Measurements from ENCODE around the gene TNP2. TPM values are rescaled to one million over a fixed set of nuclear protein-coding genes. Genes with fewer than 3 reads are reported as not detected.

The TNP2 gene
- polyA plus RNA-seq, result not detected

GRCh38 chr16:11268921-11269375 lies at the start of gene TNP2:
Gene TNP2 (minus strand): TSS chr16:11269325. CDS start chr16:11269262, 63 bp downstream.
- H3K4me3 ChIP-seq (ENCODE audit: low read depth in 1 of 2, low read length in 2 of 2), result no peak within 1 kb of the TSS
- 94 to 98% methylated on average over 11 of the region's 11 CpGs for WGBS, 2 donors

DNA sequence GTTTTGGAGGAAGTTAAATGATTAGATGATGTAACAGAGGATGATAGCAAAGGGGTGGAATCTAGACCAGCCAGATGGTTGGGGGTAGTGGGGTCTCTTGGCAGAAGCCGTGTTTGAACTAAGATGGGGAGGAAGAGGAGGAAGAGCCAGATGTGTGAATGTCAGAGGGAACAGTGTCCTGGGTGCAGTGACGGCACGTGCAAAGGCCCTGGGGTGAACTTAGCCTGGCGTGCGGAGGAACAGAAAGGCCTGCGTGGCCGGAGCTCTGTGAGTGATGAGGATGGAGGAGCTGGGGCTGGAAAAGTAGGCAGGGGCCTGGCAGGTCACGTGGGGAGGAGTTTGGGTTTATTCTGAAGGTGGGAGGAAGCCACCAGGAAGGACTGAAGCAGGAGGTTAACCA lies 49.7 kb upstream of the TNP2 start:
- Histone ChIP-seq H3K27ac (ENCODE audit: low read depth in 2 of 2, low read length in 1 of 2) (no peak overlapping the region), H3K4me3 (ENCODE audit: low read depth in 1 of 2, low read length in 2 of 2) (no peak overlapping the region), H3K4me1 (ENCODE audit: control insufficient read depth in 2 of 2, insufficient read depth in 2 of 2, low read length in 1 of 2) (no peaks in the 10 kb centered on the region), H3K27me3 (ENCODE audit: control insufficient read depth in 1 of 2, insufficient read depth in 2 of 2, low read length in 2 of 2) (no peaks in the 10 kb centered on the region), H3K9me3 (ENCODE audit: control insufficient read depth in 2 of 2, insufficient read depth in 1 of 2, low read depth in 1 of 2, low read length in 1 of 2) (no peaks in the 10 kb centered on the region), H3K36me3 (ENCODE audit: control insufficient read depth in 2 of 2, insufficient read depth in 2 of 2, low read length in 1 of 2) (no peaks in the 10 kb centered on the region)
- WGBS, 2 donors, result 85 to 89% methylated on average over 8 of the region's 8 CpGs

More at GRCh38 chr16:11268921-11269375, at the start of gene TNP2:
- Histone ChIP-seq H3K36me3 (ENCODE audit: control insufficient read depth in 2 of 2, insufficient read depth in 2 of 2, low read length in 1 of 2) (no peaks in the 10 kb centered on the region), H3K9me3 (ENCODE audit: control insufficient read depth in 2 of 2, insufficient read depth in 1 of 2, low read depth in 1 of 2, low read length in 1 of 2) (no peaks in the 10 kb centered on the region), H3K4me1 (ENCODE audit: control insufficient read depth in 2 of 2, insufficient read depth in 2 of 2, low read length in 1 of 2) (peaks cover 0 to 5% of the 10 kb centered on the region in 2 donors), H3K27me3 (ENCODE audit: control insufficient read depth in 1 of 2, insufficient read depth in 2 of 2, low read length in 2 of 2) (no peaks in the 10 kb centered on the region), H3K27ac (ENCODE audit: low read depth in 2 of 2, low read length in 1 of 2) (no peak within 1 kb of the TSS)

- 87 to 88% methylated on average over 23 of the region's 23 CpGs for WGBS, 2 donors
Observed at GRCh38 chr16:11316331-11317015, 47.3 kb upstream of the TNP2 start.

DNA sequence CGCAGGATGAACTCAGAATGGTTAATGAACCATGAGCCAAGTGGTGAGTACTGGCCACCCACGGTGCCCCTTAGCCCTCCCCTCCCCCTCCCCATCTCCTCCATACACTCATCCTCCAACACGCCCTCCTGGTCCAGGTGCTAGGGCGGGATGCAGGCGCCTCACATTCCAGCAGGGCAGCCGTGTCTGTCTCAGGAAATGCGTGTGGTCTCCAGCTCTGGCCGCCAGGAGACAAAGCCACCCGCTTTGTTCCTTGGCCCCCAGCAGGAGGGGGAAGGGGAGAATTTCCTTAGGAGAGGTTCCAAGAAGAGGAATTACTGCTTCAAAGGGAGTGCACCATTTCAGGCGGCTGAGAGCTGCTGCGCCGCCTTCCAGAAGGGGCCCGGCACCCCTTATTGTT lies 46.4 kb upstream of the TNP2 start:
- H3K27ac ChIP-seq (ENCODE audit: low read depth in 2 of 2, low read length in 1 of 2), result no peak overlapping the region
- no peaks in the 10 kb centered on the region for H3K9me3 ChIP-seq (ENCODE audit: control insufficient read depth in 2 of 2, insufficient read depth in 1 of 2, low read depth in 1 of 2, low read length in 1 of 2)
- no peak overlapping the region for H3K4me3 ChIP-seq (ENCODE audit: low read depth in 1 of 2, low read length in 2 of 2)
- 54 to 61% methylated on average over 13 of the region's 13 CpGs for WGBS, 2 donors
- H3K36me3 ChIP-seq (ENCODE audit: control insufficient read depth in 2 of 2, insufficient read depth in 2 of 2, low read length in 1 of 2), result no peaks in the 10 kb centered on the region
- H3K27me3 ChIP-seq (ENCODE audit: control insufficient read depth in 1 of 2, insufficient read depth in 2 of 2, low read length in 2 of 2), result no peaks in the 10 kb centered on the region
- H3K4me1 ChIP-seq (ENCODE audit: control insufficient read depth in 2 of 2, insufficient read depth in 2 of 2, low read length in 1 of 2), result peaks cover 0 to 5% of the 10 kb centered on the region in 2 donors

More at GRCh38 chr16:11316331-11317015, 47.3 kb upstream of the TNP2 start:
- no peak overlapping the region for H3K4me3 ChIP-seq (ENCODE audit: low read depth in 1 of 2, low read length in 2 of 2)
- no peaks in the 10 kb centered on the region for H3K27me3 ChIP-seq (ENCODE audit: control insufficient read depth in 1 of 2, insufficient read depth in 2 of 2, low read length in 2 of 2)
- peaks cover 0 to 5% of the 10 kb centered on the region in 2 donors for H3K4me1 ChIP-seq (ENCODE audit: control insufficient read depth in 2 of 2, insufficient read depth in 2 of 2, low read length in 1 of 2)
- no peaks in the 10 kb centered on the region for H3K9me3 ChIP-seq (ENCODE audit: control insufficient read depth in 2 of 2, insufficient read depth in 1 of 2, low read depth in 1 of 2, low read length in 1 of 2)
- H3K36me3 ChIP-seq (ENCODE audit: control insufficient read depth in 2 of 2, insufficient read depth in 2 of 2, low read length in 1 of 2), result no peaks in the 10 kb centered on the region
- no peak overlapping the region for H3K27ac ChIP-seq (ENCODE audit: low read depth in 2 of 2, low read length in 1 of 2)

DNA sequence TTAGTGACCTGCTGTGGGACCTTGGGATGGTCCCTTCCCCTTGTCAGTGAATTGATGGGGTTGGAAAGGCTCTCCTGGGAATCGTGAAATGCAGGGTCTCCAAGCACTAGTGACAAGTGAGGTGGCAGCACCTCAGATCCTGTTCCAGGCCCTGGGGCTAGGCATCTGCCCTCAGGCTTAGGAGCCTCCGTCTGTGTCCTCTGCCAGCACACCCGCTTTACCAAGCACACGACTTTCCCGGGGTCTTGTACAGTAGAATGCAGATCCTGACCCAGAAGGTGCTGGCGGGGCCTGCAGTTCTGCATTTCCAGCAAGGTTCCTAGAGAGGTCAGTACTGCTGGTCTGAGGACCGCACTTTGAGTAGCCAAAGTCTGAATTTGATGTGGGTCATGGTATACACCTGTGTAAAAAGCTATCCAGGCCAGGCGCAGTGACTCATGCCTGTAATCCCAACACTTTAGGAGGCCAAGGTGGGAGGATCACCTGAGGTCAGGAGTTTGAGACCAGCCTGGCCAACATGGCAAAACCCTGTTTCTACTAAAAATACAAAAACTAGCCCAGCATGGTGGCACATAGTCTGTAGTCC lies 45.3 kb upstream of the TNP2 start:
- Histone ChIP-seq H3K4me1 (ENCODE audit: control insufficient read depth in 2 of 2, insufficient read depth in 2 of 2, low read length in 1 of 2) (peaks cover 0 to 5% of the 10 kb centered on the region in 2 donors), H3K36me3 (ENCODE audit: control insufficient read depth in 2 of 2, insufficient read depth in 2 of 2, low read length in 1 of 2) (no peaks in the 10 kb centered on the region), H3K4me3 (ENCODE audit: low read depth in 1 of 2, low read length in 2 of 2) (no peak overlapping the region), H3K27me3 (ENCODE audit: control insufficient read depth in 1 of 2, insufficient read depth in 2 of 2, low read length in 2 of 2) (no peaks in the 10 kb centered on the region), H3K9me3 (ENCODE audit: control insufficient read depth in 2 of 2, insufficient read depth in 1 of 2, low read depth in 1 of 2, low read length in 1 of 2) (no peaks in the 10 kb centered on the region), H3K27ac (ENCODE audit: low read depth in 2 of 2, low read length in 1 of 2) (no peak overlapping the region)
- WGBS, 2 donors, result 82 to 86% methylated on average over 8 of the region's 8 CpGs

DNA sequence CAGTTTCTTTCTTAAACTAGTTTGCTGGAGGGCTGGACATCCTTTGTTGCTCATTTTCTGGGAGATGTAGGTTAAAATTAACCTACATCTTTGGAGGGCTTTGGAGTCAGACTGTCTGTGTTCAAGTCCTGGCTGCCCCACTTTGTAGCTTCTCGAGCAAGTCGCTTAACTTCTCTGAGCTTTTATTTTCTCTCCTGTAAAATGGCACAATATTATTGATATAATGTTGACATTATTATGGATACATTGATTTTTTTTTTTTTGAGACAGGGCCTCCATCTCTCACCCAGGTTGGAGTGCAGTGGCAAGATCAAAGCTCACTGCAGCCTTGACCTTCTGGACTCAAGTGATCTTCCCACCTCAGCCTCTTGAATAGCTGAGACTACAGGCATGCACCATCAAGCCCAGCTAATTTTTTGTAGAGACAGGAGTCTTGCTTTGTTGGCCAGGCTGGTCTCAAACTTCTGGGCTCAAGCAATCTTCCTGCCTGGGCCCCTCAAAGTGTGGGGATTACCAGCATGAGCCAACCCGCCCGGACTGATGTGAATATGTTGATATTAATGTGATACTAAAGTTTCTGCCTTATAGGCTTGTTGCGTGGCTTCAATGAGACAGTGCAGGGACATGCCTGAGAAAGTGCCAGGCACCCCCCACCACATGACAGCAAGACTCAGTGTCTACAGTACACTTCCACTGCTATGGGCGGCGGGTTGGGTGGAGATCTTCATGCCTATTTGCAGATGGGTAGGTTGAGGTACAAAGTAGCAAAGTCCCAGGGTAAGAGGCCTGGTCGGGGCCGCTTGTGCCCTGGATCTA lies 44.6 kb upstream of the TNP2 start:
- Histone ChIP-seq H3K27ac (ENCODE audit: low read depth in 2 of 2, low read length in 1 of 2) (no peak overlapping the region), H3K4me3 (ENCODE audit: low read depth in 1 of 2, low read length in 2 of 2) (no peak overlapping the region), H3K9me3 (ENCODE audit: control insufficient read depth in 2 of 2, insufficient read depth in 1 of 2, low read depth in 1 of 2, low read length in 1 of 2) (no peaks in the 10 kb centered on the region), H3K36me3 (ENCODE audit: control insufficient read depth in 2 of 2, insufficient read depth in 2 of 2, low read length in 1 of 2) (no peaks in the 10 kb centered on the region), H3K4me1 (ENCODE audit: control insufficient read depth in 2 of 2, insufficient read depth in 2 of 2, low read length in 1 of 2) (peaks cover 0 to 5% of the 10 kb centered on the region in 2 donors), H3K27me3 (ENCODE audit: control insufficient read depth in 1 of 2, insufficient read depth in 2 of 2, low read length in 2 of 2) (no peaks in the 10 kb centered on the region)
- WGBS, 2 donors, result 84 to 87% methylated on average over 9 of the region's 9 CpGs

DNA sequence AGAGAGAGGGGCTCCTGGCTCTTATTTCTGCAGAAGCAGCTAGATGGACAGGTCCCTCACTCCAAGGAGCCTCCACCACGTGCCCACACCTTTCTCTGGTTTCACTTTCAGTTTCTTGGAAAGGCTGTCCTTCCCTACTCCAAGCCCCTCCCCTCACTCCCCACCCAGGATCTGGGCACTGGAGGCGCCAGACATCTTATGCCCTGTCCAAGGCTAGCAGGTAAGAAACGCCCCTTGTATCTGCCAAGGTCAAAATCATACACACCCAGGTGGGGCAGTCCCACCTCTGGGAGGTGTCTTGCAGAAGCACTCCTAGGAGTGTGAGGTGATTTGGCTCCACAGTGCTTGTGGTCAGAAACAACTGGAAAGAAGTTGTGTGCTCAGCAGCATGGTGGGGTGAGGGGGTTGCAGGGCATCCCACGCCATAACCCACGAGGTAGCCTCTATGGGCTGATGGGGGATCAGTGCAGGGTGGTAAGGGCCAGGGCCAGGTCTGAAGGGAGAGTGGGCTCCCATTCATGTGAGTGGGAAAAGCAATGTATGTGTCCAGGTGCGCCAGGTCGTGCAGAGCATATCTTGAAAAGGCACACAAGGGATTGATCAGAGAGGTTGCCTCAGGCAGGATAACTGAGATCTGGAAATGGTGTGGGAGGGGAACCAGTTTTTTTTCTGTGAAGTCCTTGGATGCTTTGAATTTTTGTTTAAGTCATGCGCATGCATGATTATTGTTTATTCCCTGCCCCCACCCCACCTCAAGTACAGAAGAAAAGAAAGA lies 43.8 kb upstream of the TNP2 start:
- Histone ChIP-seq H3K4me1 (ENCODE audit: control insufficient read depth in 2 of 2, insufficient read depth in 2 of 2, low read length in 1 of 2) (peaks cover 0 to 5% of the 10 kb centered on the region in 2 donors), H3K36me3 (ENCODE audit: control insufficient read depth in 2 of 2, insufficient read depth in 2 of 2, low read length in 1 of 2) (no peaks in the 10 kb centered on the region), H3K27me3 (ENCODE audit: control insufficient read depth in 1 of 2, insufficient read depth in 2 of 2, low read length in 2 of 2) (no peaks in the 10 kb centered on the region), H3K9me3 (ENCODE audit: control insufficient read depth in 2 of 2, insufficient read depth in 1 of 2, low read depth in 1 of 2, low read length in 1 of 2) (no peaks in the 10 kb centered on the region), H3K4me3 (ENCODE audit: low read depth in 1 of 2, low read length in 2 of 2) (no peak overlapping the region), H3K27ac (ENCODE audit: low read depth in 2 of 2, low read length in 1 of 2) (no peak overlapping the region)
- 51 to 54% methylated on average over 8 of the region's 8 CpGs for WGBS, 2 donors

- no peaks in the 10 kb centered on the region for H3K27me3 ChIP-seq (ENCODE audit: control insufficient read depth in 1 of 2, insufficient read depth in 2 of 2, low read length in 2 of 2)
- H3K27ac ChIP-seq (ENCODE audit: low read depth in 2 of 2, low read length in 1 of 2), result no peak overlapping the region
- H3K4me1 ChIP-seq (ENCODE audit: control insufficient read depth in 2 of 2, insufficient read depth in 2 of 2, low read length in 1 of 2), result peaks cover 0 to 5% of the 10 kb centered on the region in 2 donors
- no peaks in the 10 kb centered on the region for H3K36me3 ChIP-seq (ENCODE audit: control insufficient read depth in 2 of 2, insufficient read depth in 2 of 2, low read length in 1 of 2)
- no peak overlapping the region for H3K4me3 ChIP-seq (ENCODE audit: low read depth in 1 of 2, low read length in 2 of 2)
- WGBS, 2 donors, result 70 to 76% methylated on average over 10 of the region's 10 CpGs
- H3K9me3 ChIP-seq (ENCODE audit: control insufficient read depth in 2 of 2, insufficient read depth in 1 of 2, low read depth in 1 of 2, low read length in 1 of 2), result no peaks in the 10 kb centered on the region
Observed at GRCh38 chr16:11310997-11311561, 42.0 kb upstream of the TNP2 start.

DNA sequence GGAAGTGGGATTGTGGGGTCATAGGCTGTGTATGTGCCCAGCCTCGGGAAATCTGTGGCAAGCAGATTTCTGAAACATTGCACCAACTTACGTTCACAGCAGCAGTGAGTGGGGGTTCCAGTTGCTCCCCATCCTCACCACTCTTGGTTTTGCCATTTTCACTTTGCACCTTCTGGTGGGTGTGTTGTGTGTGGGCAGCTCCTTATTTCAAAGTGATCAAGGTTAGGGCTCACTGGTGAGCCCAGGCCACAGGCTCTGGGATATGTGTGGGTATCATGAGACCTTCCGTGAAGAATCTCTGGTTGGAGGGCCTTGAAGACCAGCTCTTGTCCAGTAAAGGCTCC lies 41.5 kb upstream of the TNP2 start:
- Histone ChIP-seq H3K9me3 (ENCODE audit: control insufficient read depth in 2 of 2, insufficient read depth in 1 of 2, low read depth in 1 of 2, low read length in 1 of 2) (no peaks in the 10 kb centered on the region), H3K36me3 (ENCODE audit: control insufficient read depth in 2 of 2, insufficient read depth in 2 of 2, low read length in 1 of 2) (no peaks in the 10 kb centered on the region), H3K4me1 (ENCODE audit: control insufficient read depth in 2 of 2, insufficient read depth in 2 of 2, low read length in 1 of 2) (peaks cover 0 to 5% of the 10 kb centered on the region in 2 donors), H3K27me3 (ENCODE audit: control insufficient read depth in 1 of 2, insufficient read depth in 2 of 2, low read length in 2 of 2) (no peaks in the 10 kb centered on the region), H3K27ac (ENCODE audit: low read depth in 2 of 2, low read length in 1 of 2) (no peak overlapping the region), H3K4me3 (ENCODE audit: low read depth in 1 of 2, low read length in 2 of 2) (no peak overlapping the region)
- 83 to 94% methylated on average over 3 of the region's 3 CpGs for WGBS, 2 donors

Measured in esophagus (tissue), 2 donors.